Ureter (tissue), 1 donor: ENCODE measurements around the gene LIPK. TPM values are rescaled to one million over a fixed set of nuclear protein-coding genes. Genes with fewer than 3 reads are reported as not detected.
"Not testable (repeated sequence)": the region's sequence is repeated elsewhere in the genome, so short reads cannot be mapped to it uniquely, and the experiment has no call there.

Experiments
- DNase-seq: peaks from one replicate; pipeline ENCODE4 v3.0.0-alpha.2; 2020; ENCODE audit warnings: low spot score
- total RNA-seq: library from RNA; stranded (reverse); gene quantifications from one replicate; pipeline ENCODE4 v1.2.4, GENCODE V29; 2023
- donor health status: DM: yes; HTN: yes; CAD: no.

The LIPK gene, protein sequence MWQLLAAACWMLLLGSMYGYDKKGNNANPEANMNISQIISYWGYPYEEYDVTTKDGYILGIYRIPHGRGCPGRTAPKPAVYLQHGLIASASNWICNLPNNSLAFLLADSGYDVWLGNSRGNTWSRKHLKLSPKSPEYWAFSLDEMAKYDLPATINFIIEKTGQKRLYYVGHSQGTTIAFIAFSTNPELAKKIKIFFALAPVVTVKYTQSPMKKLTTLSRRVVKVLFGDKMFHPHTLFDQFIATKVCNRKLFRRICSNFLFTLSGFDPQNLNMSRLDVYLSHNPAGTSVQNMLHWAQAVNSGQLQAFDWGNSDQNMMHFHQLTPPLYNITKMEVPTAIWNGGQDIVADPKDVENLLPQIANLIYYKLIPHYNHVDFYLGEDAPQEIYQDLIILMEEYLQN
- total RNA-seq: not detected

DNA sequence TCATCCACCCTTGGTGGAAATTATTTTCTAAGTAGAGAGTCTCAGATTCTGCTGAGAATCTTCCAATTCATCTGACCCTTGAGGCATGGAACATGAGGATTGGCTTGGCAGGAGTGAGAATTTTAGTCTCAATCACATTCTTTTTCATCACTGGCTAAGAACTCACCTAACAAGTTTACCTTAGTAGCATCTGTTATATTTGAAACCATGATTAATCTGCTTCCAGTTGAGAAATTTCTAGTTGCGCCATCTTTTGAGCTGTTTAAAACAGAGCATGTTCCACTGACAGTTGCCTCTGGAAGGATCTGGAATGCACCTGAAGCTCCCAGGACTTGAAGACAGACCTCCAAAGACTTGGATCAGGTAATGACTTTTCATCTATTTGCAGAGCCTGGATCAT lies at the start of gene LIPK:
LIPK (plus strand) TSS at position 292 of the 400 bp plus-strand sequence. CDS start 18,295 bp downstream, outside the sequence.
- no peak for DNase-seq

DNA sequence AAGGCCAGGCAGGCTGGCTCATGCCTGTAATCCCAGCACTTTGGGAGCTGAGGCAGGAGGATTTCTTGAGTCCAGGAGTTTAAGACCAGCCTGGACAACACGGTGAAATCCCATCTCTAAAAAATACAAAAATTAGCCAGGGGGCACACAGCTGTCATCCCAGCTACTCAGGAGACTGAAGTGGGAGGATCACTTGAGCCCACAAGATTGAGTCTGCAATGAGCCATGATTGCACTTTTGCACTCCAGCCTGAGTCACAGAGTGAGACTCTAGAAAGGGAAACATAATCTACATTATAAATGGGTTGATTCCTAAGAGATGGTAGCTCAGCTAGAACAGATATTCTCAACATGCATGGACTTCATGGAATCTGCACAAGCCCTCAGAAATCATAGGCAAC lies 48.1 kb upstream of the LIPK start:
- DNase-seq: no peak

DNA sequence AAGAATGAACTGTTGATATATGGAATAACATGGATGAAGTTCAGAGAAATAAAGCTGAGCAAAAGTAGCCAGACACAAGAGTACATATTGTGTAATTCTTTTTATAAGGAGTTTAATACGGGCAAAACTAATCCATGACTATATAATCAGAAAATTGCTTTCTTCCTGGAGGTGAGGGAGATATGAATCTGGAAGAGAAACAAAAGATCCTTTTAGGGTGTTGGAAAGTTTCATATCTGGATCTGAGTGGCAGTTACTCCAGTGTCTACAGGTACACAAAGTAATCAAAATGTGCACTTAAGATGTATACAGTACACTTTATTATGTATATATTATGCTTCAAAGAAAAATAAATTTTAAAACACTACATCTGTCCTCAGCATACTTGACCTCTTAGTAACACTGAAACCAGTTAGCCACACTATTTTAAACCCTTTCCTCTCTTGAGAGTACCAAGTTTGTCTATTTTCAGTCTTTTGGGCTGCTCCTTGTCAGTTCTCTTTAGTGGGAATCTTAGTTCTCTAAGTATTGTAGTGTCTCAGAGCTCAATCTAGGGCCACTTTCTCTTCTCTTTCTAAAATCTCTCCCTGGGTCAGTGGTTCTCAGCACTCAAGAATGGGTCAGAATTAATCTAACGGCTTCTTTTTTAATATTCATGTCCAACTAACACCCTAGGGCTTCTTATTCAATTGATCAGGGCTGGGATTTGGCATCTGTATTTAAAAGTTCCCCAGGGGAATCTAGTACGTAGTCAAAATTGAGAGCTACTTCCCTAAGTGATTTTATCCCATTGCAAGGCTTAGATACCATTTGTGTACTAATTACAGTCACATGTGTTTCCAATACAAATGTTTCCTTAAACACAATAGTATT lies 46.1 kb upstream of the LIPK start:
- no peak for DNase-seq

DNA sequence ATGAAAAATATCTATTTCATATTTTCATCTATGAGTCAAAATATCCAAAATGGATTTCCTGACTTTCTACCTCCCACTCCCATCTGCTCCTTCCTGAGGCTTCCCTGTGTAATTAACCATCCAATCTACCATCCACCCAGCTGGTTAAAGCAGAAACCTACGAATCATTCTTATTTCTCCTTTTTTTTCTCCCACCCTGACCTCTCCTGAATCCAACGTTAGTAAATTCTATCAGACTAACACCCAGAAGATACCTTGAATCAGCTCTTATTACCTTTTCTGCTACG lies 45.5 kb upstream of the LIPK start:
- DNase-seq: no peak

DNA sequence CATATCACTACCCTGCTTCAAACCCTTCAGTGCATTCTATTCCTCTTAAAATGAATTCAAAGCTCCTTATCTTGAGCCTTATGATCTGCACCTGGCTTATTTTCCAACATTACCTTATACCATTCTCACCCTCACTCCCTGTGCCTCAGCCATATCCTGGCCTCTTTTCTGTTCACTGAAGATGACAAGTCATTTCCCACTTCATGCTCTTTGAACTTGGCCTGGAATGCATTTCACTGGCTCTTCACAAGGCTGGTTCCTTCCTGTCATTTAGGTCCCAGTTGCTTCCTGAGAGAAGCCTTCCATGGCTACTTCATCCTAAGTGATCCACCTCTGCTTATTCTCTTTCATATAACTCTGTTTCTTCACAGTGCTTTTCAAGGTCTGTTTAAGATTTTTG lies 45.0 kb upstream of the LIPK start:
- DNase-seq: no peak

DNA sequence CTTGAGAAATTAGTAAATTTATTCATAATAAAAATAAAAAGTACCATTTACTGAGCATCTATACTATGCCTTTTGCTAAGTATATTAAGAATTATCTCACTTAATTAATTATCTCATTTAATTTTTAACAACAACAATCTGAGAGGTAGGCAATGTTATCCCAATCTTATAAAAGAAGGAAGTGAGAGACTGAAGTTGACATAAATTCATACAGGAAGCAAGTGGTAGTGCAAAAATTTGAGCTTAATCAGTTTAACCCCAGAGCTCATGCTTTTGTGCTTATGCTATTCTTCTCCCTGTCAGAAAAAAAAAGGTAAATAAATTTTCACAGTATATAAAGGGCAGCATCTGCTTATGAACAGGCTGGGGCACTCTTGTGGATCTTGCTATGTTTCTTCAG lies 44.5 kb upstream of the LIPK start:
- no peak for DNase-seq

DNA sequence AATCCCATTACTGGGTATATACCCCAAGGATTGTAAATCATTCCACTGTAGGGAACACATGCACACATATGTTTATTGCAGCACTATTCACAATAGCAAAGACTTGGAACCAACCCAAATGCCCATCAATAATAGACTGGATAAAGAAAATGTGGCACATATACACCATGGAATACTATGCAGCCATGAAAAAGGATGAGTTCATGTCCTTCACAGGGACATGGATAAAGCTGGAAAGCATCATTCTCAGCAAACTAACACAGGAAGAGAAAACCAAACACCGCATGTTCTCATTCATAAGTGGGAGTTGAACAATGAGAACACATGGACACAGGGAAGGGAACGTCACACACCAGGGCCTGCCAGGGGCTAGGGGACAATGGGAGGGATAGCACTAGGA lies 42.9 kb upstream of the LIPK start:
- DNase-seq: not testable (repeated sequence)

DNA sequence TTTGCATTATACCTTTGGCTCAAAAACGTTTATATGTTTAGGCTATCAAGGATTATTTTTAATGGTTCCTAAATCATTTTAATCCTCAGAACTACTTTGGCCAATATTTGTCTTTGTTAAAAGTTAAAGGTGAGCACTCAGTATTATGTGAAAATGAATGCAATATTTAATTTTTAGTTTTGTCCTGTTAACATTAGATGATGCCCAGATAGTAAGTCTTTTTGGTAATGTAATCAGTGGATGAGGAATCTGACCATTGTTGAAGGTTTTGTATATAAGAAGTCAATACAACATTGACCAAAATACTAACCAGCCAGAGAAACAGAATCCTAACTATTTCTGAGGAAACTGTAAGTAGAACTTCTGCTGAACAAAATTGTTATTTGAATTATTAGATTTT lies 41.9 kb upstream of the LIPK start, which contains the start of gene LIPF:
LIPF (plus strand) TSS at position 301 of the 400 bp plus-strand sequence. CDS start 2,856 bp downstream, outside the sequence.
- DNase-seq: no peak

DNA sequence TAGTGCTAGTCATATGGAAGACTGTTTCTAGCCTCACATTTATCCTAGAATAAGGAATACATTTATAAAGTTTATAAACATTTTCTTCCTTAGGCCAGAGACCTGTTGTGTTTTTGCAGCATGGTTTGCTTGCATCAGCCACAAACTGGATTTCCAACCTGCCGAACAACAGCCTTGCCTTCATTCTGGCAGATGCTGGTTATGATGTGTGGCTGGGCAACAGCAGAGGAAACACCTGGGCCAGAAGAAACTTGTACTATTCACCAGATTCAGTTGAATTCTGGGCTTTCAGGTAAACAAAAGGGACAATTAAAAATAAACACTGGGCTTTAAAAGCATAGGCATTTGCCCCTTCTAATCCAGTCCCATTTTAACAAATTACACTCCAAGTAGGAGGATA lies 37.6 kb upstream of the LIPK start:
- DNase-seq: no peak

DNA sequence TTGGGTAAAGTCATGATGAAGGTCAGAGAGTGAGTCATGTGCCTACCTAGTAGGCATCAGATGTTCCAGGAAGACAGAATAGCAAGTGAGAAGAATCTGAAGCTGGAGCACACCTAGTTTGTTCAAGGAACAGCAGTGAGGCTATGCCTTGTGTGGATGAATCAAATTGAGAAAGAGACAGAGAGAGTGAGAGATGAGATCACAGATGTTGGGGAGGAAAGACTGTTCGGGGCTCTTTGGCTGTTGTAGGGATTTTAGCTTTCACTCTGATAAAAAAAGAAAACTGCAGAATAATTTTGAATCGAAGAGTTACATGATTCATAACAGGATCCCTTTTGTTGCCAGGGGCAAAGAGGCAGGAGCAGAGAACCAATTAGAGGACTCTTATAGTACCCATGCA lies 35.6 kb upstream of the LIPK start:
- DNase-seq: no peak

DNA sequence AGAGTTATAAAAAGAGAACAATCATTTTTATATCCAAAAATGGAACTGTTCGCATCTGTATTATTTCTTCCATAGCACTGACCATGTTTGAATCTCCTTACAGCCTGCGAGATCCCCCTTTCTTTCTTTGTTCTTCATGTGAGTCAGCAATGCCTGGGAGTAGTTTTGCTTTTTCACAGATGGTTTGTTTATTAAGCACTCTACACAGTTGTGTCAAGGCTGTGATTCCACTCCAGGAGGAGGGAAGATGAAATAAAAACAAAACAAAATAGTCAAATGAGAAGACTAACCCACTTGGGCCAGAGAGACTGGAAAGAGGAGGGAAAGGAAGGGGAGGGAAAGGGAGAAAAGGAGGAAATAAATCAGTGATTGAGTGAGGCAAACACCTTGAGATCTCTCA lies 34.0 kb upstream of the LIPK start:
- no peak for DNase-seq

DNA sequence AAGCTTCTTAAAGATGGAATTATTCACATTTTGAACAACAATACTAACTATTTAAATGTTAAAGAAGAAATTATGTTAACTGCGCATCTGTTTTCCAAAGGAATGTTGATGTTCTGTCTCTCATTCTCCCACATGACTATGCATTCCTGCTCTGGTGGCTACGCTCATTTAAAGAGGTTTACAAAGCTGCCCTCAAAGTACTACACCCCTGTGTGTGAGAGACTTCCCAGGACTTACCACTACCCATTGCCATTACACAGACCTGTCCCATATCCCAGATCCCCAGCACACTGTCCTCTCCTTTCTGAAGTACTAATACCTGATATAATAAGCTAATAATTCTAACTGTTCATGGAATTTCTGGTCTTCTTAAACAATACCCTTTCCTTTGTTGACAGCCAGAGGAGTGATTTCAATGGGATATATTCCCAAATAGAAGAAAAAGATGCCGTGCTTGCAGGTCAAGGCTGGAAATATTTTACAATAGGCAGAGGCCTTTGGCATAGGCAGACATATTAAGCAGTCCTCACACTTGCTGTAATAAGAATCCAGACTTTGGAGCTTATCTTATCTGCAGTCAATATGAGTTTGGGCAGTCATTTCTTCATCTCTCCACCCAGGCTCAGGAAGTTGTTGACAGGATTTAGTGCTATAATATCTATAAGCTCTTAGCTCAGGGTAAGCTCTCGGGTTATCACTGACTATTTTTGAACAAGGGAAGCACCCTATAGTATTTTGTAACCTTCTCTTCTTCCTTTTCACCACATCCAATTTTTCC lies 29.6 kb upstream of the LIPK start:
- DNase-seq: no peak

DNA sequence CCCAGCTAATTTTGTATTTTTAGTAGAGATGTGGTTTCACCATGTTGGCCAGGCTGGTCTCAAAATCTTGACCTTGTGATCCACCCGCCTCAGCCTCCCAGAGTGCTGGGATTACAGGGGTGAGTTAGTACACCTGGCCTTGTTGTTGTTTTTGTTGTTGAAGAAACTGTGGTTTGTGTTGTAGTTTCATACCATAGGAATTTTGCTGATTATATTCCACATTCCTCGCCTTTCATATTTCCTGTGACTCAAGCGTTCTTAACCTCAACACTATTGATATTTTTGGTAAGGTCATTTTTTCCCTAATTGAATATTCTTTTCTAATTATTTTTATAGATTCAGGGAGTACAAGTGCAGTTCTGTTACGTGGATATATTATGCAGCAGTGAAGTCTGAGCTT lies 25.1 kb upstream of the LIPK start:
- DNase-seq: no peak

DNA sequence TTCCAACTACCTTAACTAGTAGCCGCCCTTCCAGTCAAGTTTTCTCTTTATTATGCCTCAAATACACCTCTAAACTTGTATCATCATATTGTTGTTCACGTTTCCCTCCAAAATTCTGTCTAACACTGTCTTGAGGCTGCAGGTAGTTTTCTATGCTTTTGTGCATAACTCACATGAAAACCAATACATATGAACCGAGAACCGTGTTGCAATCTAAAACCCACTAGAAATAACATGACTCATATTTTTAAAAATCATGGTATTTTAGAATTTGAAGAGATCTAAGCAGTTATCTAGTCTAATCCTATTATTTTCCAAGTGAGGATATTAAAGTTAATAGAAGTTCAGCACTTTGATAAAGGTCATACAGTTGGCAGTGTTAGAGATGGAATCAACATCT lies 23.6 kb upstream of the LIPK start:
- no peak for DNase-seq

DNA sequence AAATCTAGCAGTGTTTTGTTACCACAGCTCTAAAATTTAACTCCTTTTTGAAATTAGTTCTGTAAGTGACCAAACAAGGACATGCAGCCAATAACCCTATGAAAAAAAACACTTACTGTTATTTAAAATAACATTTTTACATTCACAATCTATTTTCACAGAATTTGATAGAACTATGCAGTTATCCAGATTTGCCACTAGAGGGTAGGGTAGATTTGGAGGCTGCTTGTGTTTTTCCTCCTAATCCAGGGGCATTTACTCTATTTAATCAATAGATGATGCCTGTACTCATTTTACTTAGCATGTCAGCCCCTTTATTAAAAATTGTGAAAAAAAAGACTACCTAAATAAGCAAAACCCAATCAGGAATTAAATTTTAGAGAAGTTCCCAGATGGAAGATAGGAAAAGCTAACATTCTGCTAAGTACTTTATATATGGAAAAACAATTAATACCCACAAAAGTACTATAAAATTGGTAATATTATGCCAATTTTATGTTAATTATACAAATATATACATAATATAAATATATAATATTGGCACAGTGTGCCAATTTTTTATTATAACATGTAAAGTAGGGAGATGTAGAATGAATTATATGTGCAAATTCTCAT lies 18.1 kb upstream of the LIPK start:
- DNase-seq: no peak

DNA sequence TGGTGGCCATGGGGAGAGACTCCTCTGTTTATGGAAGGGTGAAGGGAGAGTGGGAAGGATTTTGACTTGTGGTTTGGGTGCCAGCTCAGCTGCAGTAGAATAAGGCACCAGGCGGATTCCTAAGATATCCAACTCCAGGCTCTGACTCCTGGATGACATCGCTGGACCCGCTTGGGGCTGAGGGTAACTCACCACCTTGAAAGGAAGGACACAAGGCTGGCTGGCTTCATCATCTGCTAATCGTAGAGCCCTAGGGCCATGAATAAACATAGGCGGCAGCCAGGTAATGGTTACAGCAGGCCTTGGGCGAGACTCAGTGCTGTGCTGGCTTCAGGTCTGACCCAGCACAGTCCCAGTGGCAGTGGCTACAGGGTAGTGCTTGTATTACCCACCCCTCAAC lies 16.7 kb upstream of the LIPK start:
- no peak for DNase-seq

DNA sequence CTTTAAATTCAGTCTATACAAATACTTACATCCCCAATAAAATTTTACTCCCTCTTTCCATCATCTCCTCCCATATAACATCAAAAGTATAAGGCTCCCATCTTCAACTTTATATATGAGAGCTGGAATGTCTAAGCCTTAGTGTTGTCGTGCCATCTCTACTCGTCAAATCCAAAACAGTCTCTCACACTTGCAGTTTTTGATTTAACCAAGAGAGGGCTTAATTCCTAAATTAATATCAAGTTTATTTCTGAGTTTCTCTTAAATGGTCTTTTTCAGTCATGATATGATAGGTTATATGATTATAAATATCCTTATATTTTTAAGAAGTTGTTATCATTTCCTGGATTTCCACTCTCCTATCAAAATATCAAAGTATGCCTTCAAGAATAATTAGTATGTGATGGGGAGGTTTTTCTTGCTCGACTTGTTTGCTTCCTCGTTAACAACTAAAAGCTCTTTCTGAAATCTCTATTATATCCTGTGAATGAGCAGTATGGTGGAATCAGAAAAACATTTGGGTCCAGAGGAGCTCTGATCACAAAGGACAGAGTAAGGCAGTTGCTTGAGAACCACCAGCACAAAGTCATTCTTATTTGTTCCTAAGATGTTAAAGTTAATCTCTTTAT lies 12.5 kb upstream of the LIPK start:
- no peak for DNase-seq

DNA sequence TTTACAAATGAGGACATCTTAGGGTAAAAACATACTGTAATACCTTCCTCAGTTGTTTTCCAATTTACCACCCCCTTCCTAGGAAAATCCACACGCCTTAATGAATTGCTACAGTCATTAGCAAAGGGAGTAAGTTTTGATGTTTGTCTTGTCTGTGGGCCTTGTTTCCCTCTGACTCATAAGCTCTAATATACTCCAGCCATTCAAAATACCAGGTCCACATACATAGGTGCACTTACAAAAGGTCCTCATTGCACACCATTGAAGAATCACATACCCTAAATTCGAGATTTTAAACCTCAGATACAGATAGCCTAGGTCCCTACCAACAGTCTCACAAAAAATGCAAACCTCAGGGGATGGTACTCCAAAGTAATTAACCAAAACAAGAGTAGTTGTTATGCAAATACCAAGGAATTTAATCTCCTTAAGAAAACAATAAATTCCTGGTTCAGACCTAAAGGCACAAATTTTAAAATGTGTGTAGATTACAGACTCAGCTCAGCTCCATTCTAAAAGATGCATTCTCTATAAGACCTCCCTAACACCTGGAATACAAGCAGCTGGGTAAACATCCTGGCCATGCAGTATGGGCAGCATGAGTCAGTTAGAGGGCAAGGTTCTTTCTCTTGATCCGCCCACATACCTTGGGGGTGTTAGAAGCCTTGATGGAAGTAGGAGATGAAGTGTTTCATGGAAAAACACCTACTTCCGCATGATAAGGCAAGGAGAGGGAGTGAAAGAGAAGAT lies 3.0 kb upstream of the LIPK start:
- no peak for DNase-seq

DNA sequence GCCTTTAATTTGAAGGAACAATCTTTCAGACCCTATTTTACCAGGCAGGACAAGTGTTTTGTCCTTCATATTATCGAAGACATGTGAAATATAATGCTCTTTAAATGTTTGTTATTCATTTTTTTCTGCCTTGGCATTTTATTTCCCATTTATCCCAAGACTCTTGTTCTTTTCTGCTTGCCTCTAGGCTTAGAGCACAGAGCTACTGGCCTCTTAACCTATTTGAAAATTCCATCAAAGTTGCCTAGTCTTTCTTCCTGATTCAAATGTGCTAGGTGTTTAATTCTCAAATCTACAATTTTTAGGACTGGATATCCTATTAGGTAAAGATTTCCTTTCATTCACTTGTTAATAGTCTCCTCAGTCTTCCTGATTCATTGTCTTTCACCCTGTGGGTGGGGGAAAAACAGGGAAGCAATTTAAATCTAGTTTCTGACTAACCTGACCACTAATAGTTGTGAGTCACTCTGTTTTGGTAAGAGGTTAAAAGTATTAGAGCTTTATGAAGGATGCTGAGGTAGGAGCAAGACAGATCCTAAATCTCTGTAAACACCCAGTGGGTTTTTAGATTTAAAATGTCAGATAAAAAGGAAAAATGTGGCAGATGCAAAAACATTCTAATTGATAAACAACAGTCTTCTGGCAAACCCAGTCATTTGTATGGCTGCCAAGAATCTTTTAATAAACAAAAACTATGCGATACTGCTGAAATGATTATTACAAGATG lies 1.5 kb downstream of the LIPK start:
- DNase-seq: no peak

DNA sequence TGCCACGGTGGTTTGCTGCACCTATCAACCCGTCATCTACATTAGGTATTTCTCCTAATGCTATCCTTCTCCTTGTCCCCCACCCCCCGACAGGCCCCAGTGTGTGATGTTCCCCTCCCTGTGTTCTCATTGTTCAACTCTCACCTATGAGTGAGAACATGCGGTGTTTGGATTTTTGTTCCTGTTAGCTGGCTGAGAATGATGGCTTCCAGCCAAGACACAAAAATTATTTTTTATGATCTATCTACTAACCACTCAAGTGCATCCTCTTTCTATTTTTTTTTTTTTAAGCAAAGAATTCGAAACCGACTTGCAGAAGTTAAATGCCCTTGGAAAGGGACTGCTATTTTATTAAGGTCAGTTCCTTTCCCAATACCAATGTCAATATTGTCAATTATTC lies 3.3 kb downstream of the LIPK start:
- not testable (repeated sequence) for DNase-seq
